ENCODE measurements around the gene HORMAD1.

DNA sequence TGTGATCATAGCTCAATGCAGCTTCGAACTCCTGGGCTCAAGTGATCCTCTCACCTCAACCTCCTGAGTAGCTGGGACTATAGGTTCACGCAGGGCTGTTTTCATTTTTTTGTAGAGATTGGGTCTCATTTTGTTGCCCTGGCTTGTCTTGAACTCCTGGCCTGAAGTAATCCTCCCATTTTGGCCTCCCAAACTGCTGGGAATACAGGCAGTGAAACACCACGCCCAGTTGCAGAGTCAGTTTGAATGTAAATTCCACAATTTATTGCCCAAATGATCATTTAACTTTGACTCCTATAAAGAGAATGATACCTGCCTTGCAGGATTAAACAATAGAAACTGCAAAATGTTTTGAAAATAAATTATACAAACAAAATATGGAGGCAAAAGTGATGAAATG, 34.4 kb downstream of the HORMAD1 start:
- TF ChIP-seq, protein P1, sequence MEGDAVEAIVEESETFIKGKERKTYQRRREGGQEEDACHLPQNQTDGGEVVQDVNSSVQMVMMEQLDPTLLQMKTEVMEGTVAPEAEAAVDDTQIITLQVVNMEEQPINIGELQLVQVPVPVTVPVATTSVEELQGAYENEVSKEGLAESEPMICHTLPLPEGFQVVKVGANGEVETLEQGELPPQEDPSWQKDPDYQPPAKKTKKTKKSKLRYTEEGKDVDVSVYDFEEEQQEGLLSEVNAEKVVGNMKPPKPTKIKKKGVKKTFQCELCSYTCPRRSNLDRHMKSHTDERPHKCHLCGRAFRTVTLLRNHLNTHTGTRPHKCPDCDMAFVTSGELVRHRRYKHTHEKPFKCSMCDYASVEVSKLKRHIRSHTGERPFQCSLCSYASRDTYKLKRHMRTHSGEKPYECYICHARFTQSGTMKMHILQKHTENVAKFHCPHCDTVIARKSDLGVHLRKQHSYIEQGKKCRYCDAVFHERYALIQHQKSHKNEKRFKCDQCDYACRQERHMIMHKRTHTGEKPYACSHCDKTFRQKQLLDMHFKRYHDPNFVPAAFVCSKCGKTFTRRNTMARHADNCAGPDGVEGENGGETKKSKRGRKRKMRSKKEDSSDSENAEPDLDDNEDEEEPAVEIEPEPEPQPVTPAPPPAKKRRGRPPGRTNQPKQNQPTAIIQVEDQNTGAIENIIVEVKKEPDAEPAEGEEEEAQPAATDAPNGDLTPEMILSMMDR (IDR thresholded peaks at IDR 0.05; ENCODE audit: extremely low read depth in 1 of 2, insufficient read depth in 1 of 2, low read depth in 1 of 2, low read length in 2 of 2) = no peak
- no peak for TF ChIP-seq POLR2A (IDR thresholded peaks at IDR 0.05; ENCODE audit: low read depth, low read length)
- no peak for TF ChIP-seq POLR2AphosphoS5 (IDR thresholded peaks at IDR 0.05; ENCODE audit: insufficient read depth, low read depth, low read length)
- TF ChIP-seq JUN (IDR thresholded peaks at IDR 0.05; ENCODE audit: borderline replicate concordance, insufficient read depth, insufficient read length, low read depth) = no peak
- TF ChIP-seq FOS (IDR thresholded peaks at IDR 0.05; ENCODE audit: borderline replicate concordance, insufficient read depth, low read length) = no peak
- no peak for TF ChIP-seq MYC (IDR thresholded peaks at IDR 0.05; ENCODE audit: low read depth, low read length)
- TF ChIP-seq GATA2 (IDR thresholded peaks at IDR 0.05; ENCODE audit: insufficient read depth, insufficient read length, low read depth, low read length) = no peak
- TF ChIP-seq EZH2 (IDR thresholded peaks at IDR 0.05; ENCODE audit: borderline replicate concordance, low read depth, low read length, severe bottlenecking) = no peak

Measured in endothelial cell of umbilical vein (primary cell).